H9 (cell line): ENCODE measurements around the gene TPBGL. TPM values are rescaled to one million over a fixed set of nuclear protein-coding genes. Genes with fewer than 3 reads are reported as not detected.

Source experiments
- DNase-seq: peaks from one replicate; pipeline ENCODE4 v3.0.0-alpha.2; 2017
- H2AFZ ChIP-seq: one replicate; pipeline ENCODE4 v1.6.1; 2013; ENCODE audit warnings: mild to moderate bottlenecking, low read length, control low read depth, moderate library complexity
- H2AK5ac ChIP-seq: 2 replicates; pipeline ENCODE4 v1.6.1; 2013; ENCODE audit warnings: low read length, control low read depth, mixed read lengths; ENCODE audit not compliant: insufficient read length
- H2BK120ac ChIP-seq: one replicate; pipeline ENCODE4 v1.6.1; 2013; ENCODE audit warnings: low read depth, mild to moderate bottlenecking, low read length, control low read depth, inconsistent platforms; ENCODE audit not compliant: poor library complexity, severe bottlenecking
- H2BK12ac ChIP-seq: 2 replicates; pipeline ENCODE4 v1.6.1; 2013; ENCODE audit warnings: low read length, control low read depth, mixed read lengths, low read depth; ENCODE audit not compliant: insufficient read length
- H2BK15ac ChIP-seq: 2 replicates; pipeline ENCODE4 v1.6.1; 2013; ENCODE audit warnings: low read depth, low read length, control low read depth
- H2BK20ac ChIP-seq: one replicate; pipeline ENCODE4 v1.6.1; 2013; ENCODE audit warnings: low read depth, mild to moderate bottlenecking, low read length, control low read depth, inconsistent platforms; ENCODE audit not compliant: poor library complexity, severe bottlenecking
- H2BK5ac ChIP-seq: 2 replicates; pipeline ENCODE4 v1.6.1; 2013; ENCODE audit warnings: low read length, control low read depth, mixed read lengths; ENCODE audit not compliant: insufficient read length
- H3K14ac ChIP-seq: 2 replicates; pipeline ENCODE4 v1.6.1; 2013; ENCODE audit warnings: low read length, control low read depth; ENCODE audit not compliant: insufficient read depth
- H3K18ac ChIP-seq: 2 replicates; pipeline ENCODE4 v1.6.1; 2013; ENCODE audit warnings: low read depth, mild to moderate bottlenecking, mixed read lengths, low read length, control low read depth; ENCODE audit not compliant: insufficient read length
- H3K23ac ChIP-seq: 2 replicates; pipeline ENCODE4 v1.6.1; 2013; ENCODE audit warnings: low read length, control low read depth, mixed read lengths, low read depth; ENCODE audit not compliant: insufficient read length
- H3K23me2 ChIP-seq: 2 replicates; pipeline ENCODE4 v1.6.1; 2013; ENCODE audit warnings: low read depth, mild to moderate bottlenecking, mixed read lengths, low read length, control low read depth; ENCODE audit not compliant: insufficient read length, poor library complexity, severe bottlenecking
- H3K27ac ChIP-seq: 2 replicates; pipeline ENCODE4 v1.5.1; 2013; ENCODE audit warnings: low read length, control low read depth, mixed read lengths, low read depth; ENCODE audit not compliant: insufficient read length
- H3K27me3 ChIP-seq: 2 replicates; pipeline ENCODE4 v1.6.1; 2013; ENCODE audit warnings: low read length, control low read depth, inconsistent platforms; ENCODE audit not compliant: insufficient read depth
- H3K4ac ChIP-seq: 2 replicates; pipeline ENCODE4 v1.6.1; 2013; ENCODE audit warnings: low read depth, mild to moderate bottlenecking, control low read depth, inconsistent platforms, low read length, moderate library complexity
- H3K4me1 ChIP-seq: 2 replicates; pipeline ENCODE4 v1.6.1; 2013; ENCODE audit warnings: low read length, control low read depth, inconsistent platforms; ENCODE audit not compliant: insufficient read depth
- H3K4me2 ChIP-seq: 2 replicates; pipeline ENCODE4 v1.6.1; 2013; ENCODE audit warnings: low read length, control low read depth, mixed read lengths; ENCODE audit not compliant: insufficient read length, insufficient read depth
- H3K56ac ChIP-seq: 2 replicates; pipeline ENCODE4 v1.6.1; 2013; ENCODE audit warnings: low read depth, mild to moderate bottlenecking, mixed read lengths, low read length, control low read depth; ENCODE audit not compliant: insufficient read length
- H3K79me1 ChIP-seq: 2 replicates; pipeline ENCODE4 v1.6.1; 2013; ENCODE audit warnings: low read depth, mild to moderate bottlenecking, moderate library complexity, low read length, control low read depth, inconsistent platforms; ENCODE audit not compliant: insufficient read depth, poor library complexity, severe bottlenecking
- H3K79me2 ChIP-seq: 2 replicates; pipeline ENCODE4 v1.6.1; 2013; ENCODE audit warnings: low read length, control low read depth, inconsistent platforms; ENCODE audit not compliant: insufficient read depth
- H3K9ac ChIP-seq: 2 replicates; pipeline ENCODE4 v1.6.1; 2013; ENCODE audit warnings: low read length, control low read depth, mixed read lengths; ENCODE audit not compliant: insufficient read length; ENCODE audit errors: extremely low read depth
- H3K9me3 ChIP-seq: one replicate; pipeline ENCODE4 v1.6.1; 2013; ENCODE audit warnings: low read depth, low read length, inconsistent platforms; ENCODE audit not compliant: control insufficient read depth
- H3T11ph ChIP-seq: one replicate; pipeline ENCODE4 v1.6.1; 2013; ENCODE audit warnings: mild to moderate bottlenecking, low read length, control low read depth, inconsistent platforms
- H4K20me1 ChIP-seq: one replicate; pipeline ENCODE4 v1.6.1; 2013; ENCODE audit not compliant: control insufficient read depth, insufficient read length, insufficient read depth
- H4K5ac ChIP-seq: 2 replicates; pipeline ENCODE4 v1.6.1; 2013; ENCODE audit warnings: low read depth, mild to moderate bottlenecking, mixed read lengths, low read length, control low read depth; ENCODE audit not compliant: insufficient read length
- H4K8ac ChIP-seq: replicated peaks from 2 replicates; pipeline ENCODE4 v1.6.1; 2013; ENCODE audit warnings: low read length, control low read depth, mixed read lengths, low read depth; ENCODE audit not compliant: insufficient read length
- H4K91ac ChIP-seq: 2 replicates; pipeline ENCODE4 v1.6.1; 2013; ENCODE audit warnings: low read depth, mild to moderate bottlenecking, moderate library complexity, mixed read lengths, low read length, control low read depth; ENCODE audit not compliant: insufficient read length
- H3K27ac Mint-ChIP-seq, 3 experiments: 2 replicates in 2 of 3; 3 replicates in 1 of 3; pipeline ENCODE4 v1.8.0; 2020 to 2021; ENCODE audit warnings: mixed read lengths in 3 of 3, mild to moderate bottlenecking in 1 of 3, moderate library complexity in 1 of 3
- H3K27me3 Mint-ChIP-seq: 2 replicates; pipeline ENCODE4 v1.8.0; 2021; ENCODE audit warnings: low read depth, mild to moderate bottlenecking, moderate library complexity, mixed read lengths
- H3K36me3 Mint-ChIP-seq, 3 experiments: 2 replicates in 2 of 3; 3 replicates in 1 of 3; pipeline ENCODE4 v1.8.0; 2020 to 2021; ENCODE audit warnings: low read depth in 3 of 3, mixed read lengths in 3 of 3; ENCODE audit not compliant: insufficient read depth in 1 of 3
- H3K4me1 Mint-ChIP-seq, 2 experiments: 2 replicates each; pipeline ENCODE4 v1.8.0; 2020; ENCODE audit warnings: mixed read lengths in 2 of 2
- H3K4me3 Mint-ChIP-seq, 2 experiments: 2 replicates in 1 of 2; 3 replicates in 1 of 2; pipeline ENCODE4 v1.8.0; 2020 to 2021; ENCODE audit warnings: mild to moderate bottlenecking in 2 of 2, mixed read lengths in 2 of 2, moderate library complexity in 1 of 2
- H3K9me3 Mint-ChIP-seq, 2 experiments: 2 replicates in 1 of 2; 3 replicates in 1 of 2; pipeline ENCODE4 v1.8.0; 2020; ENCODE audit warnings: mild to moderate bottlenecking in 2 of 2, mixed read lengths in 2 of 2, moderate library complexity in 1 of 2
- WGBS: extraction: QIAGEN DNeasy Blood & Tissue Kit; methylation state at CpG from one replicate; pipeline ENCODE4 v1.1.7; 2013; ENCODE audit warnings: missing lambda C conversion rate, low lambda C conversion rate, mixed read lengths; ENCODE audit not compliant: insufficient read length; ENCODE audit errors: extremely low coverage; 5-methylcytosine and 5-hydroxymethylcytosine counted together
- total RNA-seq: library from RNA; stranded (reverse); gene quantifications from 2 replicates; pipeline ENCODE4 v1.2.1, GENCODE V29; 2021
- TF ChIP-seq, protein P1 (sequence below): fragments of 200-600 bp; sonication (generic); conservative IDR thresholded peaks from 3 replicates; pipeline ENCODE4 v1.8.0; 2021; ENCODE audit warnings: antibody characterized with exemption, mild to moderate bottlenecking

The TPBGL gene
- total RNA-seq, 1 experiment from 2014 or later: 0.61 TPM

DNA sequence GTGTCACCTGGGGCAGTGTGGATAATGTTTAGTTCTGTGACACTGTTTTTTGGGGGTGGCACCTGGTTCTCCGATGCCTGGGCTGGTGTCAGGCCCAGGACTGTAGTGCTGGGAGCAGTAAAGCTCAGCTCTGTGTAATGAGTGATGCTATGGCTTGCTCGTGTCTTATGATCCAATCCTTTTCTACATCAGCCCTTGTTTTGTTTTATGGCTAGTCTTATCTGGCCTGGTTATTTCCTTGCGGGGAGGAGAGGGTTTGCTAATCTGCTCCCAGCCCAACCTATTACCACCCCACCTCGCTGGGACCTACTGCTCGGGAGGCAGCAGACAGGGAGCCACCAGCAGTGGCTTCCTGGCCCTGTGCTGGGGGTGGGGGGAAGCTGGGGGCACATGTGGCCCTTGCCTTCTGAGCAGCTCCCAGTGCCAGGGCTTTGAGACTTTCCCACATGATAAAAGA, 35.0 kb upstream of the TPBGL start:
- no peak overlapping the region for H2BK5ac ChIP-seq
- no peak overlapping the region for H3K4ac ChIP-seq
- H3K27me3 ChIP-seq: no peaks in the 10 kb centered on the region
- H4K20me1 ChIP-seq: no peaks in the 10 kb centered on the region
- no peaks in the 10 kb centered on the region for H3K9me3 ChIP-seq
- no peak overlapping the region for H3T11ph ChIP-seq
- H2BK12ac ChIP-seq: no peak overlapping the region
- H3K4me1 Mint-ChIP-seq: peaks cover 15% of the 10 kb centered on the region in 2 experiments
- H3K14ac ChIP-seq: no peak overlapping the region
- no peak overlapping the region for H2BK120ac ChIP-seq
- no peak overlapping the region for H2BK20ac ChIP-seq
- H3K79me1 ChIP-seq: no peaks in the 10 kb centered on the region
- no peak overlapping the region for H3K4me3 Mint-ChIP-seq
- no peak overlapping the region for H2AK5ac ChIP-seq
- H3K27me3 Mint-ChIP-seq: peaks cover 7% of the 10 kb centered on the region
- H3K9ac ChIP-seq: no peak overlapping the region
- H3K27ac Mint-ChIP-seq: no peak overlapping the region
- TF ChIP-seq, protein P1, sequence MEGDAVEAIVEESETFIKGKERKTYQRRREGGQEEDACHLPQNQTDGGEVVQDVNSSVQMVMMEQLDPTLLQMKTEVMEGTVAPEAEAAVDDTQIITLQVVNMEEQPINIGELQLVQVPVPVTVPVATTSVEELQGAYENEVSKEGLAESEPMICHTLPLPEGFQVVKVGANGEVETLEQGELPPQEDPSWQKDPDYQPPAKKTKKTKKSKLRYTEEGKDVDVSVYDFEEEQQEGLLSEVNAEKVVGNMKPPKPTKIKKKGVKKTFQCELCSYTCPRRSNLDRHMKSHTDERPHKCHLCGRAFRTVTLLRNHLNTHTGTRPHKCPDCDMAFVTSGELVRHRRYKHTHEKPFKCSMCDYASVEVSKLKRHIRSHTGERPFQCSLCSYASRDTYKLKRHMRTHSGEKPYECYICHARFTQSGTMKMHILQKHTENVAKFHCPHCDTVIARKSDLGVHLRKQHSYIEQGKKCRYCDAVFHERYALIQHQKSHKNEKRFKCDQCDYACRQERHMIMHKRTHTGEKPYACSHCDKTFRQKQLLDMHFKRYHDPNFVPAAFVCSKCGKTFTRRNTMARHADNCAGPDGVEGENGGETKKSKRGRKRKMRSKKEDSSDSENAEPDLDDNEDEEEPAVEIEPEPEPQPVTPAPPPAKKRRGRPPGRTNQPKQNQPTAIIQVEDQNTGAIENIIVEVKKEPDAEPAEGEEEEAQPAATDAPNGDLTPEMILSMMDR: no peak
- H3K27ac ChIP-seq: no peak overlapping the region
- no peak overlapping the region for H3K56ac ChIP-seq
- no peak overlapping the region for H2BK15ac ChIP-seq
- no peaks in the 10 kb centered on the region for H3K9me3 Mint-ChIP-seq
- no peaks in the 10 kb centered on the region for H3K23me2 ChIP-seq
- no CpG with 5 or more reads among the region's 5 CpGs for WGBS
- H4K8ac ChIP-seq: no peak overlapping the region
- H3K79me2 ChIP-seq: no peaks in the 10 kb centered on the region
- H3K23ac ChIP-seq: no peak overlapping the region
- no peak overlapping the region for H4K5ac ChIP-seq
- H2AFZ ChIP-seq: no peak overlapping the region
- DNase-seq: no peak
- H3K4me1 ChIP-seq: peaks cover 6% of the 10 kb centered on the region; the same call in 1 of the 2 replicates
- no peak overlapping the region for H3K4me2 ChIP-seq
- no peaks in the 10 kb centered on the region; a peak in 1 of 7 replicates for H3K36me3 Mint-ChIP-seq
- no peak overlapping the region for H4K91ac ChIP-seq
- H3K18ac ChIP-seq: no peak overlapping the region
